A549 treated with AZD9567 at 1 μM for 4 hours (cell line): ENCODE results near the gene SPOCK1. TPM values are rescaled to one million over a fixed set of nuclear protein-coding genes. Genes with fewer than 3 reads are reported as not detected.

Experiments used
- total RNA-seq: library from RNA; stranded (reverse); fragments of 200-300 nt; extraction: Qiagen RNA extraction; gene quantifications from 5 replicates; pipeline ENCODE4 v1.2.3, GENCODE V29; 2022; ENCODE audit not compliant: insufficient read depth

SPOCK1 gene
- 9.9 to 34.0 TPM (median 15.9 TPM) in 5 replicates for total RNA-seq

DNA sequence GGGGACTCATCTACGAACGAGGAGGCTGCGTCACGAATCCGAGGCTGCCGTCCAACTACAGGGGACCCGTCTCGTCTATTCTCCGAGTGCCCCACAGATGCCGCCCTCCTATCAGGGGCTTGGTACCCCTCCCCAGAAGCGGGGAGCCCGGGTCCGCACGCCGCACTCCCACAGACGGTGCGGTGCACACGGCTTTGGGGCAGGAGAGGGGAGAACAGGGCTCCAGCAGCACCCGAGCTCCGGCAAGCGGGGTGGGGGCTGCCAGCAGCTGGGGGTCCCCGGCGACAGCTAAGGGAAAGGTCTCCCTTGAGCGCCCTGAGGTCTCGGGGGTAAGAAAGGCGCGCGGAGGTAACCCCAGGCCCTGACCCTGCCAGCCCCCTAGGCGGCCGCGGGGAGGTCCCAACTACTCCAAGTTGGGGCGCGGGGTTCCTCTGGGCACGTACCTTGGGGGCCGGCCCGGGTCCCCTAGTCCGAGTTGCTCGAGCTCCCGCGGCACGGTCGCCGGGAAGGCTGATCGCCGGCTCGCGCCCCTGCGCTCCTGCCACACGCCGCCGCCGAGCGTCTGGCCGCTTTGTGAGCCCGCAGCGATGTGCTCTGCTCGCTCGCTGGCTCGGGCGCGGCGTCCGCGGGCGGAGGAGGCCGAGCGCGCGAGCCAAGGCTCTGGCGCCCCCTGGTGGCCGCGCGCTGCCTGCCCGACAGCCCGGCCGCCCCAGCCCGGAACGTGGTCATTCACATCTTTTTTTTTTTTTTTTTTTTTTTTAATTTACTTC is at the start of gene SPOCK1:
Gene SPOCK1 (minus strand): TSS at position 591 of the 770 bp plus-strand sequence.

Other genes with a start within 250 kb of the SPOCK1 start
- gene KLHL3, start 236.8 kb upstream of the SPOCK1 start, total RNA-seq, result 0.14 to 0.62 TPM (median 0.24 TPM) in 5 replicates